ENCODE results near the gene LUC7L3. TPM values are rescaled to one million over a fixed set of nuclear protein-coding genes. Genes with fewer than 3 reads are reported as not detected.

LUC7L3 gene
- total and polyA plus RNA-seq, 2 donors (not counting 3 experiments of a cell fraction or from before 2014, with no cell fraction given), result 70.9 to 113 TPM

- Histone ChIP-seq H3K79me2 (ENCODE audit: control insufficient read depth, insufficient read depth, low read length) (no peaks in the 10 kb centered on the region), H3K4me2 (ENCODE audit: insufficient read depth, low read length) (no peak overlapping the region), H3K9ac (replicated peaks; ENCODE audit: extremely low read depth, insufficient read depth, low read length) (no peak overlapping the region), H3K27me3 (ENCODE audit: control insufficient read depth in 2 of 2, insufficient read depth in 2 of 2, low read length in 2 of 2) (no peaks in the 10 kb centered on the region), H3K9me1 (replicated peaks; ENCODE audit: control insufficient read depth, extremely low read depth, insufficient read depth, low read length) (no peaks in the 10 kb centered on the region), H3K36me3 (ENCODE audit: control insufficient read depth in 2 of 2, extremely low read depth in 1 of 2, insufficient read depth in 2 of 2, low read length in 2 of 2) (no peaks in the 10 kb centered on the region), H3K9me3 (replicated peaks; ENCODE audit: control insufficient read depth, insufficient read depth, low read length) (no peaks in the 10 kb centered on the region), H3K4me3 (replicated peaks in 1 of 3; ENCODE audit: insufficient read depth in 1 of 3, low read depth in 1 of 3, low read length in 3 of 3) (no peak overlapping the region), H2AFZ (ENCODE audit: low read depth, low read length) (no peak overlapping the region), H4K20me1 (replicated peaks; ENCODE audit: control insufficient read depth, extremely low read depth, insufficient read depth, low read length) (no peaks in the 10 kb centered on the region), H3K27ac (ENCODE audit: insufficient read depth, low read depth, low read length) (no peak overlapping the region), H3K4me1 (ENCODE audit: control insufficient read depth, extremely low read depth, insufficient read depth, low read length) (peaks cover 5% of the 10 kb centered on the region)
- ChIA-PET POLR2A (no interaction called here), CTCF (interaction anchor here (1.0 to 7.9 kb wide), 5 partner anchors 9 to 135 kb away, joined by 3 to 105 read pairs (median 10); no protein-coding TSS in a partner anchor)
- dilution Hi-C loops (cut with MboI; ENCODE audit: extremely low pct_ligation_motif_present, low sequenced_read_pairs) (no loop called here), intact Hi-C loops (cut with micrococcal nuclease) (no loop called here)
- TF ChIP-seq POLR2A (IDR thresholded peaks at IDR 0.05; ENCODE audit: low read depth, low read length) (no peak), POLR2AphosphoS5 (IDR thresholded peaks at IDR 0.05; ENCODE audit: insufficient read depth, low read depth, low read length) (no peak), CTCF (IDR thresholded peaks at IDR 0.05; ENCODE audit: extremely low read depth in 1 of 2, insufficient read depth in 1 of 2, low read depth in 1 of 2, low read length in 2 of 2) (no peak), JUN (IDR thresholded peaks at IDR 0.05; ENCODE audit: borderline replicate concordance, insufficient read depth, insufficient read length, low read depth) (no peak), EZH2 (IDR thresholded peaks at IDR 0.05; ENCODE audit: borderline replicate concordance, low read depth, low read length, severe bottlenecking) (no peak), FOS (IDR thresholded peaks at IDR 0.05; ENCODE audit: borderline replicate concordance, insufficient read depth, low read length) (no peak), MAX (IDR thresholded peaks at IDR 0.05; ENCODE audit: insufficient read depth, insufficient read length) (no peak), MYC (IDR thresholded peaks at IDR 0.05; ENCODE audit: low read depth, low read length) (no peak), GATA2 (IDR thresholded peaks at IDR 0.05; ENCODE audit: insufficient read depth, insufficient read length, low read depth, low read length) (no peak)
- no TSS peak for BruUV-seq (replicated peaks)
- DNase-seq (ENCODE audit: low read depth, low spot score), result no peak
- no peak for FAIRE-seq
These were observed 33.5 kb upstream of the LUC7L3 start for GRCh38 chr17:50685691-50686493.
